H1 (cell line): ENCODE results near the gene ERO1B. TPM values are rescaled to one million over a fixed set of nuclear protein-coding genes. Genes with fewer than 3 reads are reported as not detected.
A peak's percentile ranks its signal among the peaks of the same experiment; 100 is the strongest.

Source experiments
- CTCF ChIA-PET: fragments of 300-600 bp; sonication (Branson Sonifier 250); formaldehyde crosslinking; loops from one replicate; lab custom pipeline; 2021; ENCODE audit not compliant: partially characterized antibody; lab: Charles Lee
- POLR2A ChIA-PET: fragments of 300-600 bp; sonication (Branson Sonifier 250); formaldehyde crosslinking; loops from one replicate; lab custom pipeline; 2021; ENCODE audit warnings: inconsistent platforms; ENCODE audit not compliant: partially characterized antibody; lab: Charles Lee
- DNase-seq, 2 experiments: peaks; one replicate each; pipeline versions ENCODE4 v3.0.0 to v3.0.0-alpha.2; 2010 to 2022; ENCODE audit warnings: low spot score in 2 of 2, low read depth in 1 of 2, mixed read lengths in 1 of 2
- FAIRE-seq: peaks from 2 replicates; lab custom pipeline; 2011; peaks lifted over from hg19 to GRCh38; lab: Jason Lieb, UNC
- H2AFZ ChIP-seq: 2 replicates; pipeline ENCODE4 v1.8.1; 2012; ENCODE audit warnings: low read length, inconsistent platforms
- H2AK5ac ChIP-seq: 2 replicates; pipeline ENCODE4 v1.6.1; 2013; ENCODE audit warnings: low read depth, low read length
- H2BK120ac ChIP-seq: replicated peaks from 2 replicates; pipeline ENCODE3; 2013; ENCODE audit warnings: low read depth, low read length, inconsistent platforms
- H2BK12ac ChIP-seq: 2 replicates; pipeline ENCODE4 v1.6.1; 2013; ENCODE audit warnings: low read depth, low read length
- H2BK15ac ChIP-seq: 2 replicates; pipeline ENCODE4 v1.6.1; 2013; ENCODE audit warnings: low read length
- H2BK20ac ChIP-seq: 2 replicates; pipeline ENCODE4 v1.6.1; 2013; ENCODE audit warnings: low read length
- H2BK5ac ChIP-seq: 2 replicates; pipeline ENCODE4 v1.6.1; 2013; ENCODE audit warnings: low read depth, low read length
- H3K14ac ChIP-seq: 2 replicates; pipeline ENCODE4 v1.6.1; 2013; ENCODE audit warnings: inconsistent platforms; ENCODE audit not compliant: insufficient read length
- H3K18ac ChIP-seq: 2 replicates; pipeline ENCODE4 v1.6.1; 2013; ENCODE audit warnings: low read length; ENCODE audit errors: extremely low read depth
- H3K23ac ChIP-seq: 2 replicates; pipeline ENCODE4 v1.6.1; 2013; ENCODE audit warnings: inconsistent platforms; ENCODE audit not compliant: insufficient read length
- H3K23me2 ChIP-seq: 2 replicates; pipeline ENCODE4 v1.6.1; 2013; ENCODE audit warnings: low read depth, low read length
- H3K27ac ChIP-seq: 2 replicates; pipeline ENCODE4 v1.6.1; 2011; ENCODE audit warnings: low read depth, low read length, inconsistent platforms
- H3K27me3 ChIP-seq, 4 experiments: replicated peaks in 1 of 4; 1 replicate in 1 of 4; 2 replicates in 3 of 4; pipeline versions ENCODE4 v1.6.1 to v1.8.1; 2011 to 2013; ENCODE audit warnings: low read length in 3 of 4, mild to moderate bottlenecking in 3 of 4, inconsistent platforms in 2 of 4, mixed read lengths in 2 of 4, moderate library complexity in 1 of 4; ENCODE audit not compliant: control insufficient read depth in 3 of 4, insufficient read depth in 3 of 4; ENCODE audit errors: extremely low read depth in 1 of 4
- H3K36me3 ChIP-seq, 4 experiments: 2 replicates each; pipeline versions ENCODE4 v1.6.1 to v1.8.1; 2011 to 2013; ENCODE audit warnings: mild to moderate bottlenecking in 4 of 4, low read length in 3 of 4, moderate library complexity in 2 of 4, control low read depth in 1 of 4, inconsistent platforms in 1 of 4; ENCODE audit not compliant: insufficient read depth in 4 of 4, control insufficient read depth in 2 of 4
- H3K4ac ChIP-seq: replicated peaks from 2 replicates; pipeline ENCODE3; 2013; ENCODE audit warnings: low read length, low read depth, mixed read lengths, inconsistent platforms; ENCODE audit not compliant: insufficient read length
- H3K4me1 ChIP-seq, 4 experiments: replicated peaks in 1 of 4; 1 replicate in 1 of 4; 2 replicates in 3 of 4; pipeline versions ENCODE4 v1.6.1 to v1.8.1; 2011 to 2013; ENCODE audit warnings: low read length in 3 of 4, inconsistent platforms in 2 of 4, mixed read lengths in 1 of 4; ENCODE audit not compliant: insufficient read depth in 4 of 4, control insufficient read depth in 3 of 4
- H3K4me2 ChIP-seq, 2 experiments: 2 replicates each; pipeline versions ENCODE4 v1.6.1 to v1.8.1; 2011 to 2013; ENCODE audit warnings: low read depth in 2 of 2, low read length in 2 of 2, control low read depth in 1 of 2, inconsistent platforms in 1 of 2, mild to moderate bottlenecking in 1 of 2; ENCODE audit not compliant: insufficient read depth in 1 of 2
- H3K4me3 ChIP-seq, 4 experiments: fragments of 200-600, 300-600 bp in 1 of 4; sonication (generic), shearing (Covaris generic), sonication (Bioruptor Twin) in 1 of 4; 2 replicates each; pipeline versions ENCODE4 v1.5.1 to v1.8.1; 2011 to 2016; ENCODE audit warnings: low read length in 4 of 4, low read depth in 3 of 4, control low read depth in 2 of 4, inconsistent platforms in 2 of 4, mild to moderate bottlenecking in 2 of 4, mixed read lengths in 1 of 4, moderate library complexity in 1 of 4; ENCODE audit not compliant: insufficient read depth in 2 of 4; ENCODE audit errors: extremely low read depth in 1 of 4
- H3K56ac ChIP-seq: replicated peaks from 2 replicates; pipeline ENCODE3; 2013; ENCODE audit warnings: low read depth, mild to moderate bottlenecking, mixed read lengths, low read length, inconsistent platforms; ENCODE audit not compliant: insufficient read length
- H3K79me1 ChIP-seq: 2 replicates; pipeline ENCODE4 v1.6.1; 2013; ENCODE audit warnings: low read depth, low read length, control low read depth
- H3K79me2 ChIP-seq, 2 experiments: 2 replicates each; pipeline versions ENCODE4 v1.6.1 to v1.8.1; 2012 to 2013; ENCODE audit warnings: low read length in 2 of 2, mild to moderate bottlenecking in 2 of 2, inconsistent platforms in 1 of 2; ENCODE audit not compliant: insufficient read depth in 2 of 2, control insufficient read depth in 1 of 2
- H3K9ac ChIP-seq, 4 experiments: replicated peaks in 1 of 4; 1 replicate in 1 of 4; 2 replicates in 3 of 4; pipeline versions ENCODE4 v1.6.1 to v1.8.1; 2011 to 2013; ENCODE audit warnings: low read depth in 3 of 4, low read length in 3 of 4, control low read depth in 2 of 4, mild to moderate bottlenecking in 2 of 4, moderate library complexity in 2 of 4, inconsistent platforms in 1 of 4; ENCODE audit errors: extremely low read depth in 1 of 4
- H3K9me3 ChIP-seq, 2 experiments: 2 replicates each; pipeline versions ENCODE4 v1.6.1 to v1.8.1; 2012 to 2013; ENCODE audit warnings: mild to moderate bottlenecking in 2 of 2, moderate library complexity in 2 of 2, control low read depth in 1 of 2, inconsistent platforms in 1 of 2, low read depth in 1 of 2, low read length in 1 of 2, mixed read lengths in 1 of 2; ENCODE audit not compliant: insufficient read depth in 2 of 2
- H4K20me1 ChIP-seq, 2 experiments: replicated peaks in 1 of 2; 2 replicates each; pipeline versions ENCODE3 to v1.8.1; 2011 to 2013; ENCODE audit warnings: inconsistent platforms in 2 of 2, low read length in 2 of 2, mild to moderate bottlenecking in 1 of 2; ENCODE audit not compliant: insufficient read depth in 2 of 2, control insufficient read depth in 1 of 2
- H4K5ac ChIP-seq: 2 replicates; pipeline ENCODE4 v1.6.1; 2013; ENCODE audit warnings: low read length, low read depth, mixed read lengths, inconsistent platforms; ENCODE audit not compliant: insufficient read length
- H4K8ac ChIP-seq: 2 replicates; pipeline ENCODE4 v1.8.0; 2013; ENCODE audit warnings: mild to moderate bottlenecking, moderate library complexity, low read length, inconsistent platforms; ENCODE audit not compliant: insufficient read depth; ENCODE audit errors: extremely low read depth
- H4K91ac ChIP-seq: replicated peaks from 2 replicates; pipeline ENCODE3; 2013; ENCODE audit warnings: low read length, mixed read lengths, inconsistent platforms; ENCODE audit not compliant: insufficient read length
- CBX5 ChIP-seq: fragments of 300-800, 300-1000 bp; sonication (generic); IDR thresholded peaks from 2 replicates; pipeline ENCODE4 v1.7.1; 2016; ENCODE audit warnings: antibody characterized with exemption, low read length, low read depth
- HDAC2 ChIP-seq, 2 experiments: fragments of 300-600 bp in 1 of 2; sonication (generic) in 1 of 2; IDR thresholded peaks; 2 replicates each; pipeline ENCODE4 v1.6.1; 2011 to 2012; ENCODE audit warnings: low read depth in 2 of 2, low read length in 2 of 2, mild to moderate bottlenecking in 2 of 2, moderate library complexity in 2 of 2, borderline replicate concordance in 1 of 2, inconsistent platforms in 1 of 2
- KDM1A ChIP-seq: fragments of 200-600, 300-600 bp; sonication (generic); IDR thresholded peaks from 2 replicates; pipeline ENCODE4 v1.7.1; 2016; ENCODE audit warnings: mild to moderate bottlenecking, low read length, borderline replicate concordance
- POU5F1 ChIP-seq: IDR thresholded peaks from 2 replicates; pipeline ENCODE4 v1.6.1; 2011; ENCODE audit warnings: low read depth, mild to moderate bottlenecking, low read length, moderate library complexity
- RFX5 ChIP-seq: IDR thresholded peaks from 2 replicates; pipeline ENCODE4 v1.6.1; 2011; ENCODE audit warnings: low read depth, low read length, improper control_type of control experiment, borderline replicate concordance
- SP1 ChIP-seq: IDR thresholded peaks from 2 replicates; pipeline ENCODE4 v1.6.1; 2011; ENCODE audit warnings: low read depth, low read length
- SP2 ChIP-seq: IDR thresholded peaks from 2 replicates; pipeline ENCODE4 v1.6.1; 2012; ENCODE audit warnings: mild to moderate bottlenecking, low read length, inconsistent platforms
- TCF12 ChIP-seq: IDR thresholded peaks from 2 replicates; pipeline ENCODE4 v1.6.1; 2011; ENCODE audit warnings: low read depth, mild to moderate bottlenecking, low read length
- USF2 ChIP-seq: IDR thresholded peaks from 2 replicates; pipeline ENCODE4 v1.6.1; 2011; ENCODE audit warnings: low read length, improper control_type of control experiment
- WGBS, 2 experiments: shearing (Covaris generic) in 1 of 2; methylation state at CpG; one replicate each; pipeline versions ENCODE4 v1.1.6 to v1.1.7; 2013 to 2015; ENCODE audit warnings: low lambda C conversion rate in 2 of 2, mixed read lengths in 2 of 2, inconsistent platforms in 1 of 2, low coverage in 1 of 2, missing lambda C conversion rate in 1 of 2; ENCODE audit not compliant: insufficient replicate concordance in 2 of 2, insufficient coverage in 1 of 2, insufficient read length in 1 of 2; ENCODE audit errors: extremely low coverage in 1 of 2, missing lambda C conversion rate in 1 of 2; 5-methylcytosine and 5-hydroxymethylcytosine counted together
- polyA plus RNA-seq, 7 experiments: library from polyadenylated mRNA; depleted of rRNA in 3 of 7; stranded (reverse) in 5 of 7; unstranded in 2 of 7; fragments of >200 nt in 5 of 7; fragments of 200-250 nt in 2 of 7; gene quantifications; 1 replicate in 5 of 7; 2 replicates in 1 of 7; 4 replicates in 1 of 7; pipeline versions ENCODE4 v1.2.1 to v1.2.3, GENCODE V29; 2011 to 2013; ENCODE audit warnings: missing spikeins in 2 of 7, mixed read lengths in 2 of 7
- total RNA-seq: library from RNA; stranded (reverse); fragmentation: NEBNext Ultra II Directional; extraction: Animal tissue kit (Norgen Biotek cat#: 25700); gene quantifications from 2 replicates; pipeline ENCODE4 v1.2.1, GENCODE V29; 2021

The ERO1B gene
- total and polyA plus RNA-seq, 2 of the 8 experiments (the other 6 are each of a cell fraction or from before 2014, with no cell fraction given), result 0.74 to 5.6 TPM

- FAIRE-seq (no peak), DNase-seq (no peak)
- no peak overlapping the region for H3K14ac ChIP-seq
- H3K56ac ChIP-seq, result no peak overlapping the region
- no peaks in the 10 kb centered on the region for H3K27me3 ChIP-seq
- H4K91ac ChIP-seq, result no peak overlapping the region
- no peak overlapping the region for H3K27ac ChIP-seq
- H2AK5ac ChIP-seq, result no peak overlapping the region
- no peak overlapping the region for H2BK120ac ChIP-seq
- no peak overlapping the region for H3K18ac ChIP-seq
- H3K4me1 ChIP-seq, result peaks cover 0 to 4% (median 0%) of the 10 kb centered on the region in 4 experiments; a peak in 2 of 7 replicates
- H3K23ac ChIP-seq, result no peak overlapping the region
- H3K9ac ChIP-seq, result no peak overlapping the region
- H4K20me1 ChIP-seq, result no peaks in the 10 kb centered on the region
- 0 out of 4 replicates have a peak overlapping the region, but pooled peaks of 1 of the 2 experiments have one; percentile 12 for H3K4me2 ChIP-seq
- ChIA-PET POLR2A (interaction anchor here (1.2 to 1.8 kb wide), 2 partner anchors 14 to 20 kb away, joined by 3 to 7 read pairs; partner anchors contain the start of gene ERO1B), CTCF (interaction anchor here (1.1 to 1.6 kb wide), 4 partner anchors 9 to 150 kb away, joined by 3 to 7 read pairs (median 4); no protein-coding TSS in a partner anchor)
- H4K5ac ChIP-seq, result no peak overlapping the region
- no peak overlapping the region for H2BK15ac ChIP-seq
- H3K36me3 ChIP-seq, result no peaks in the 10 kb centered on the region
- no peak overlapping the region for H2BK20ac ChIP-seq
- no peak overlapping the region for H2BK5ac ChIP-seq
- H2BK12ac ChIP-seq, result no peak overlapping the region
- no peak overlapping the region for H3K4me3 ChIP-seq
- no peaks in the 10 kb centered on the region for H3K9me3 ChIP-seq
- peak overlapping the region; percentile 90; the same call in 1 of the 2 replicates for H2AFZ ChIP-seq
- H3K79me2 ChIP-seq, result no peaks in the 10 kb centered on the region
- no peak overlapping the region for H3K4ac ChIP-seq
- H3K79me1 ChIP-seq, result no peaks in the 10 kb centered on the region
- H4K8ac ChIP-seq, result no peak overlapping the region; the same call in 1 of the 2 replicates
- no peaks in the 10 kb centered on the region for H3K23me2 ChIP-seq
- 53% methylated on average over 2 of the region's 2 CpGs; no CpG with 5 or more reads in 1 of the 2 experiments for WGBS, 2 experiments
- no peak for TF ChIP-seq RFX5
- no peak for TF ChIP-seq TCF12
- no peak for TF ChIP-seq KDM1A
- no peak for TF ChIP-seq SP2
- TF ChIP-seq USF2, result no peak
- no peak for TF ChIP-seq SP1
- TF ChIP-seq CBX5, result no peak
- no peak for TF ChIP-seq HDAC2 (IDR thresholded peaks at IDR 0.05; ENCODE audit: borderline replicate concordance in 1 of 2, low read depth in 2 of 2, low read length in 2 of 2)
- no peak for TF ChIP-seq POU5F1
These were observed 20.2 kb upstream of the ERO1B start for GRCh38 chr1:236301958-236302335.
